WTC11 (cell line): ENCODE measurements around the gene TMEM81. TPM values are rescaled to one million over a fixed set of nuclear protein-coding genes. Genes with fewer than 3 reads are reported as not detected.

Experiments used
- ATAC-seq: fragments of 200-7000 bp; cut with Tn5 transposase; 2 replicates; pipeline ENCODE4 v1.10.0; 2021; ENCODE audit warnings: mild to moderate bottlenecking, moderate library complexity
- CTCF ChIA-PET: fragments of 300-600 bp; sonication (Branson Sonifier 250); formaldehyde crosslinking; loops from one replicate; lab custom pipeline; 2021; ENCODE audit warnings: antibody characterized with exemption; lab: Charles Lee
- POLR2A ChIA-PET: fragments of 350-600 bp; sonication (Branson Sonifier 250); formaldehyde crosslinking; loops from one replicate; lab custom pipeline; 2021; ENCODE audit warnings: antibody characterized with exemption; lab: Charles Lee
- DNase-seq: peaks from one replicate; pipeline ENCODE4 v3.0.0; 2021; ENCODE audit warnings: low spot score
- H3K27ac Mint-ChIP-seq: 2 replicates; pipeline ENCODE4 v1.8.0; 2021; ENCODE audit warnings: mixed read lengths
- H3K27me3 Mint-ChIP-seq: 2 replicates; pipeline ENCODE4 v1.8.0; 2021; ENCODE audit warnings: low read depth, mild to moderate bottlenecking, moderate library complexity, mixed read lengths
- H3K36me3 Mint-ChIP-seq: 2 replicates; pipeline ENCODE4 v1.8.0; 2021; ENCODE audit warnings: mixed read lengths
- H3K4me1 Mint-ChIP-seq: 2 replicates; pipeline ENCODE4 v1.8.0; 2022; ENCODE audit warnings: mixed read lengths
- H3K4me3 Mint-ChIP-seq: 2 replicates; pipeline ENCODE4 v1.8.0; 2021; ENCODE audit warnings: mild to moderate bottlenecking, moderate library complexity, mixed read lengths
- H3K9me3 Mint-ChIP-seq: 2 replicates; pipeline ENCODE4 v1.8.0; 2021; ENCODE audit warnings: mixed read lengths
- FOXK1 ChIP-seq: sonication (generic); formaldehyde crosslinking; IDR thresholded peaks from 2 replicates; pipeline ENCODE4 v1.8.0; 2022; ENCODE audit warnings: mild to moderate bottlenecking, moderate library complexity, missing genetic modification reagents
- NFATC4 ChIP-seq: fragments of 250-450 bp; sonication (Bioruptor Pico); IDR thresholded peaks from 2 replicates; pipeline ENCODE4 v1.9.0; 2021; ENCODE audit warnings: mild to moderate bottlenecking
- NFE2L1 ChIP-seq: sonication (generic); formaldehyde crosslinking; IDR thresholded peaks from 2 replicates; pipeline ENCODE4 v1.8.1; 2023; ENCODE audit warnings: missing genetic modification reagents
- NR1H2 ChIP-seq: sonication (generic); formaldehyde crosslinking; IDR thresholded peaks from 2 replicates; pipeline ENCODE4 v1.9.0; 2021; ENCODE audit warnings: mild to moderate bottlenecking, moderate library complexity, missing genetic modification reagents
- TEAD4 ChIP-seq: sonication (generic); formaldehyde crosslinking; IDR thresholded peaks from 2 replicates; pipeline ENCODE4 v1.8.0; 2022; ENCODE audit warnings: mild to moderate bottlenecking, missing genetic modification reagents
- ZBTB21 ChIP-seq: sonication (generic); formaldehyde crosslinking; IDR thresholded peaks from 2 replicates; pipeline ENCODE4 v1.8.1; 2023; ENCODE audit warnings: mild to moderate bottlenecking, missing genetic modification reagents, borderline replicate concordance
- total RNA-seq: library from RNA; stranded (reverse); gene quantifications from 3 replicates; pipeline ENCODE4 v1.2.3, GENCODE V29; 2021
- TF ChIP-seq, protein P1 (sequence below): fragments of 250-450 bp; sonication (Bioruptor Pico); IDR thresholded peaks from 2 replicates; pipeline ENCODE4 v1.9.0; 2021; ENCODE audit warnings: mild to moderate bottlenecking
- TF ChIP-seq, protein P2 (sequence below): sonication (generic); formaldehyde crosslinking; IDR thresholded peaks from 2 replicates; pipeline ENCODE4 v1.8.0; 2022; ENCODE audit warnings: missing genetic modification reagents
- TF ChIP-seq, protein P3 (sequence below): sonication (generic); formaldehyde crosslinking; IDR thresholded peaks from 2 replicates; pipeline ENCODE4 v1.8.1; 2023; ENCODE audit warnings: mild to moderate bottlenecking, missing genetic modification reagents, moderate library complexity
- TF ChIP-seq, protein P4 (sequence below): sonication (generic); formaldehyde crosslinking; IDR thresholded peaks from 2 replicates; pipeline ENCODE4 v1.8.0; 2023; ENCODE audit warnings: missing genetic modification reagents, mild to moderate bottlenecking, borderline replicate concordance
- TF ChIP-seq, protein P5 (sequence below): fragments of 200-600 bp; IDR thresholded peaks from 2 replicates; pipeline ENCODE4 v1.8.0; 2022; ENCODE audit warnings: antibody characterized with exemption
- TF ChIP-seq, protein P6 (sequence below): fragments of 250-450 bp; sonication (Bioruptor Pico); IDR thresholded peaks from 2 replicates; pipeline ENCODE4 v1.9.0; 2021; ENCODE audit warnings: mild to moderate bottlenecking, borderline replicate concordance
- TF ChIP-seq, protein P7 (sequence below): sonication (generic); formaldehyde crosslinking; IDR thresholded peaks from 2 replicates; pipeline ENCODE4 v1.8.0; 2023; ENCODE audit warnings: missing genetic modification reagents

The TMEM81 gene
- total RNA-seq, 1 experiment from 2014 or later = 7.5 TPM

DNA sequence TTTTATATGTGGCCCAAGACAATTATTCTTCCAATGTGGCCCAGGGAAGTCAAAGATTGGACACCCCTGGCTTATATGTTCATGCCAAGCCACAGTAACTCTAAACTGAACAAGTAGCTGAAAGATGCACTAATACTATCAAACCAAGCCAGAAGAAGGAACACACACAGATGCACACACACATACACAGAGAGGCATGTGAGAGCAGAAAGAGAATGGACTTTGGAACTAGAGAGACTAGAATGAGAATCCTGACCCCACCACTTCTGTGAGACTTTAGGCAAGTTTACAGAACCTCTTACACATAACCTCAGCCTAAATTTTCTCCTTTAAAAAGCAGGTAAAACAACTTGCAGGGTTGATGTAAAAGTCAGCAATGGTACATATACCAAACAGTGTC lies 11.2 kb upstream of the TMEM81 start:
- ChIA-PET CTCF (interaction anchor here (1.6 kb wide), 1 partner anchor 161 kb away, joined by 4 read pairs; no protein-coding TSS in a partner anchor), POLR2A (no interaction called here)
- DNase-seq = no peak
- no peak overlapping the region for H3K27ac Mint-ChIP-seq
- TF ChIP-seq, protein P1, sequence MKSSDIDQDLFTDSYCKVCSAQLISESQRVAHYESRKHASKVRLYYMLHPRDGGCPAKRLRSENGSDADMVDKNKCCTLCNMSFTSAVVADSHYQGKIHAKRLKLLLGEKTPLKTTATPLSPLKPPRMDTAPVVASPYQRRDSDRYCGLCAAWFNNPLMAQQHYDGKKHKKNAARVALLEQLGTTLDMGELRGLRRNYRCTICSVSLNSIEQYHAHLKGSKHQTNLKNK (CRISPR knock-in tag) = no peak
- TF ChIP-seq NFE2L1 (no peak), FOXK1 (CRISPR knock-in tag) (no peak)
- no peaks in the 10 kb centered on the region for H3K27me3 Mint-ChIP-seq
- no peaks in the 10 kb centered on the region for H3K4me1 Mint-ChIP-seq
- no peak overlapping the region for H3K4me3 Mint-ChIP-seq
- peaks cover 73% of the 10 kb centered on the region for H3K36me3 Mint-ChIP-seq
- no peak for ATAC-seq
- H3K9me3 Mint-ChIP-seq = no peaks in the 10 kb centered on the region

DNA sequence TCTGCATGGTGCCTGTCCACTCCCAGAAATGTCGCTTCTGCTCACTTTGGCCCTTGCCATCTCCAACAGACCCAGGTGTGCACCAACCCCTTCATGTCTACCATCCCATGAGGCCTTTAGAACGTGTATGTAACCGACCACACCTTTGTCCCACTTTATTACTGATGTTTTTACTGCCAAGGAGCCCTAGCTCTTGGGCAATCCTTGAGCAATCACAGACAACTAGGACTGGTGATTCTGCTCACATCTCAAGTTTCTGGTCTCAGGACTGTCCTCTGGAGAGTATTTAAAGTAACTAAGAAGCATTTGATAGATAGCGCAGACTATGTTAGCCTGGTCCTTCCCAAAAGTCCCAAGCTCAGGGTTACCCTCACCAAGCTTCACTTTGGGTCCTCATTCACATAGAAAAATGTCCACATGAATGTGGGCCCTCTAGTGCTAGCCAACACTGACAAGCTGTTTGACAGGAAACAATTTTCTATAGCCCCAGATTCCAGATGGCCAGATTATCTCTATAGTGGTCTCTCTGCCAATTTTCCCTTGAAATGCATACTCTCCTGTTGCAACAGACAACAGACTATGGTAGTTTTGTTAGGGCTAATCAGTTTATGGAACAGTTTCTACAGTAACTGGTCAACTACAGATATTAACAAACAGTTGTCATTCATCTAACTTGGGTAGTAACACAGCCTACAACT lies 6.9 kb upstream of the TMEM81 start:
- DNase-seq = no peak
- Mint-ChIP-seq H3K36me3 (peaks cover 50% of the 10 kb centered on the region), H3K27ac (no peak overlapping the region), H3K4me1 (no peaks in the 10 kb centered on the region), H3K27me3 (no peaks in the 10 kb centered on the region), H3K4me3 (no peak overlapping the region), H3K9me3 (no peaks in the 10 kb centered on the region)
- CTCF ChIA-PET = interaction anchor here (1.1 to 1.5 kb wide), 2 partner anchors 165 to 182 kb away, joined by 3 to 6 read pairs; no protein-coding TSS in a partner anchor
- TF ChIP-seq, protein P2, sequence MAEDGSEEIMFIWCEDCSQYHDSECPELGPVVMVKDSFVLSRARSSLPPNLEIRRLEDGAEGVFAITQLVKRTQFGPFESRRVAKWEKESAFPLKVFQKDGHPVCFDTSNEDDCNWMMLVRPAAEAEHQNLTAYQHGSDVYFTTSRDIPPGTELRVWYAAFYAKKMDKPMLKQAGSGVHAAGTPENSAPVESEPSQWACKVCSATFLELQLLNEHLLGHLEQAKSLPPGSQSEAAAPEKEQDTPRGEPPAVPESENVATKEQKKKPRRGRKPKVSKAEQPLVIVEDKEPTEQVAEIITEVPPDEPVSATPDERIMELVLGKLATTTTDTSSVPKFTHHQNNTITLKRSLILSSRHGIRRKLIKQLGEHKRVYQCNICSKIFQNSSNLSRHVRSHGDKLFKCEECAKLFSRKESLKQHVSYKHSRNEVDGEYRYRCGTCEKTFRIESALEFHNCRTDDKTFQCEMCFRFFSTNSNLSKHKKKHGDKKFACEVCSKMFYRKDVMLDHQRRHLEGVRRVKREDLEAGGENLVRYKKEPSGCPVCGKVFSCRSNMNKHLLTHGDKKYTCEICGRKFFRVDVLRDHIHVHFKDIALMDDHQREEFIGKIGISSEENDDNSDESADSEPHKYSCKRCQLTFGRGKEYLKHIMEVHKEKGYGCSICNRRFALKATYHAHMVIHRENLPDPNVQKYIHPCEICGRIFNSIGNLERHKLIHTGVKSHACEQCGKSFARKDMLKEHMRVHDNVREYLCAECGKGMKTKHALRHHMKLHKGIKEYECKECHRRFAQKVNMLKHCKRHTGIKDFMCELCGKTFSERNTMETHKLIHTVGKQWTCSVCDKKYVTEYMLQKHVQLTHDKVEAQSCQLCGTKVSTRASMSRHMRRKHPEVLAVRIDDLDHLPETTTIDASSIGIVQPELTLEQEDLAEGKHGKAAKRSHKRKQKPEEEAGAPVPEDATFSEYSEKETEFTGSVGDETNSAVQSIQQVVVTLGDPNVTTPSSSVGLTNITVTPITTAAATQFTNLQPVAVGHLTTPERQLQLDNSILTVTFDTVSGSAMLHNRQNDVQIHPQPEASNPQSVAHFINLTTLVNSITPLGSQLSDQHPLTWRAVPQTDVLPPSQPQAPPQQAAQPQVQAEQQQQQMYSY = no peak
- TF ChIP-seq, protein P3, sequence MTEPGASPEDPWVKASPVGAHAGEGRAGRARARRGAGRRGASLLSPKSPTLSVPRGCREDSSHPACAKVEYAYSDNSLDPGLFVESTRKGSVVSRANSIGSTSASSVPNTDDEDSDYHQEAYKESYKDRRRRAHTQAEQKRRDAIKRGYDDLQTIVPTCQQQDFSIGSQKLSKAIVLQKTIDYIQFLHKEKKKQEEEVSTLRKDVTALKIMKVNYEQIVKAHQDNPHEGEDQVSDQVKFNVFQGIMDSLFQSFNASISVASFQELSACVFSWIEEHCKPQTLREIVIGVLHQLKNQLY (CRISPR knock-in tag) = no peak
- POLR2A ChIA-PET = no interaction called here
- no peak for ATAC-seq

DNA sequence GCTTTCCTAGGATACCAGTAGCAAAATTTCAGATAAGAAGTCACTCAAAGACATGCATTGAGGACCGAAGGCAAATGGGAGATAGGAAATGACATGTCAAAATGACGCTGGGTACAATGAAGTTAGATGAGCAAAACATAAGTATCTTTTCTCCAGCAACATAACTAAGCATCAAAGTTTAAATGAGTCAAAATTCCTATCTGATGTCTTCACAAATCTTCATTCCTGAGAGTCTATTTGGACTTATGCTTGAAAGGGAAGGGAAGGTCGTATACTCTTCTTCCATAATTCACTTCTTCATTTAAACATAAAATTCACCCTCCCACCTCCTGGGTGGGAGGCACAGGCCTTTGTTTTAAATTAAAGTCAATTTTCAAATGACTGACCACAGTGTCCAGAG lies 4.1 kb upstream of the TMEM81 start:
- no peaks in the 10 kb centered on the region for H3K4me1 Mint-ChIP-seq
- no peak for TF ChIP-seq FOXK1 (CRISPR knock-in tag)
- TF ChIP-seq, protein P4, sequence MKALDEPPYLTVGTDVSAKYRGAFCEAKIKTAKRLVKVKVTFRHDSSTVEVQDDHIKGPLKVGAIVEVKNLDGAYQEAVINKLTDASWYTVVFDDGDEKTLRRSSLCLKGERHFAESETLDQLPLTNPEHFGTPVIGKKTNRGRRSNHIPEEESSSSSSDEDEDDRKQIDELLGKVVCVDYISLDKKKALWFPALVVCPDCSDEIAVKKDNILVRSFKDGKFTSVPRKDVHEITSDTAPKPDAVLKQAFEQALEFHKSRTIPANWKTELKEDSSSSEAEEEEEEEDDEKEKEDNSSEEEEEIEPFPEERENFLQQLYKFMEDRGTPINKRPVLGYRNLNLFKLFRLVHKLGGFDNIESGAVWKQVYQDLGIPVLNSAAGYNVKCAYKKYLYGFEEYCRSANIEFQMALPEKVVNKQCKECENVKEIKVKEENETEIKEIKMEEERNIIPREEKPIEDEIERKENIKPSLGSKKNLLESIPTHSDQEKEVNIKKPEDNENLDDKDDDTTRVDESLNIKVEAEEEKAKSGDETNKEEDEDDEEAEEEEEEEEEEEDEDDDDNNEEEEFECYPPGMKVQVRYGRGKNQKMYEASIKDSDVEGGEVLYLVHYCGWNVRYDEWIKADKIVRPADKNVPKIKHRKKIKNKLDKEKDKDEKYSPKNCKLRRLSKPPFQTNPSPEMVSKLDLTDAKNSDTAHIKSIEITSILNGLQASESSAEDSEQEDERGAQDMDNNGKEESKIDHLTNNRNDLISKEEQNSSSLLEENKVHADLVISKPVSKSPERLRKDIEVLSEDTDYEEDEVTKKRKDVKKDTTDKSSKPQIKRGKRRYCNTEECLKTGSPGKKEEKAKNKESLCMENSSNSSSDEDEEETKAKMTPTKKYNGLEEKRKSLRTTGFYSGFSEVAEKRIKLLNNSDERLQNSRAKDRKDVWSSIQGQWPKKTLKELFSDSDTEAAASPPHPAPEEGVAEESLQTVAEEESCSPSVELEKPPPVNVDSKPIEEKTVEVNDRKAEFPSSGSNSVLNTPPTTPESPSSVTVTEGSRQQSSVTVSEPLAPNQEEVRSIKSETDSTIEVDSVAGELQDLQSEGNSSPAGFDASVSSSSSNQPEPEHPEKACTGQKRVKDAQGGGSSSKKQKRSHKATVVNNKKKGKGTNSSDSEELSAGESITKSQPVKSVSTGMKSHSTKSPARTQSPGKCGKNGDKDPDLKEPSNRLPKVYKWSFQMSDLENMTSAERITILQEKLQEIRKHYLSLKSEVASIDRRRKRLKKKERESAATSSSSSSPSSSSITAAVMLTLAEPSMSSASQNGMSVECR (CRISPR knock-in tag) = no peak
- no peak for TF ChIP-seq TEAD4
- TF ChIP-seq, protein P5, sequence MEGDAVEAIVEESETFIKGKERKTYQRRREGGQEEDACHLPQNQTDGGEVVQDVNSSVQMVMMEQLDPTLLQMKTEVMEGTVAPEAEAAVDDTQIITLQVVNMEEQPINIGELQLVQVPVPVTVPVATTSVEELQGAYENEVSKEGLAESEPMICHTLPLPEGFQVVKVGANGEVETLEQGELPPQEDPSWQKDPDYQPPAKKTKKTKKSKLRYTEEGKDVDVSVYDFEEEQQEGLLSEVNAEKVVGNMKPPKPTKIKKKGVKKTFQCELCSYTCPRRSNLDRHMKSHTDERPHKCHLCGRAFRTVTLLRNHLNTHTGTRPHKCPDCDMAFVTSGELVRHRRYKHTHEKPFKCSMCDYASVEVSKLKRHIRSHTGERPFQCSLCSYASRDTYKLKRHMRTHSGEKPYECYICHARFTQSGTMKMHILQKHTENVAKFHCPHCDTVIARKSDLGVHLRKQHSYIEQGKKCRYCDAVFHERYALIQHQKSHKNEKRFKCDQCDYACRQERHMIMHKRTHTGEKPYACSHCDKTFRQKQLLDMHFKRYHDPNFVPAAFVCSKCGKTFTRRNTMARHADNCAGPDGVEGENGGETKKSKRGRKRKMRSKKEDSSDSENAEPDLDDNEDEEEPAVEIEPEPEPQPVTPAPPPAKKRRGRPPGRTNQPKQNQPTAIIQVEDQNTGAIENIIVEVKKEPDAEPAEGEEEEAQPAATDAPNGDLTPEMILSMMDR = no peak
- TF ChIP-seq, protein P6, sequence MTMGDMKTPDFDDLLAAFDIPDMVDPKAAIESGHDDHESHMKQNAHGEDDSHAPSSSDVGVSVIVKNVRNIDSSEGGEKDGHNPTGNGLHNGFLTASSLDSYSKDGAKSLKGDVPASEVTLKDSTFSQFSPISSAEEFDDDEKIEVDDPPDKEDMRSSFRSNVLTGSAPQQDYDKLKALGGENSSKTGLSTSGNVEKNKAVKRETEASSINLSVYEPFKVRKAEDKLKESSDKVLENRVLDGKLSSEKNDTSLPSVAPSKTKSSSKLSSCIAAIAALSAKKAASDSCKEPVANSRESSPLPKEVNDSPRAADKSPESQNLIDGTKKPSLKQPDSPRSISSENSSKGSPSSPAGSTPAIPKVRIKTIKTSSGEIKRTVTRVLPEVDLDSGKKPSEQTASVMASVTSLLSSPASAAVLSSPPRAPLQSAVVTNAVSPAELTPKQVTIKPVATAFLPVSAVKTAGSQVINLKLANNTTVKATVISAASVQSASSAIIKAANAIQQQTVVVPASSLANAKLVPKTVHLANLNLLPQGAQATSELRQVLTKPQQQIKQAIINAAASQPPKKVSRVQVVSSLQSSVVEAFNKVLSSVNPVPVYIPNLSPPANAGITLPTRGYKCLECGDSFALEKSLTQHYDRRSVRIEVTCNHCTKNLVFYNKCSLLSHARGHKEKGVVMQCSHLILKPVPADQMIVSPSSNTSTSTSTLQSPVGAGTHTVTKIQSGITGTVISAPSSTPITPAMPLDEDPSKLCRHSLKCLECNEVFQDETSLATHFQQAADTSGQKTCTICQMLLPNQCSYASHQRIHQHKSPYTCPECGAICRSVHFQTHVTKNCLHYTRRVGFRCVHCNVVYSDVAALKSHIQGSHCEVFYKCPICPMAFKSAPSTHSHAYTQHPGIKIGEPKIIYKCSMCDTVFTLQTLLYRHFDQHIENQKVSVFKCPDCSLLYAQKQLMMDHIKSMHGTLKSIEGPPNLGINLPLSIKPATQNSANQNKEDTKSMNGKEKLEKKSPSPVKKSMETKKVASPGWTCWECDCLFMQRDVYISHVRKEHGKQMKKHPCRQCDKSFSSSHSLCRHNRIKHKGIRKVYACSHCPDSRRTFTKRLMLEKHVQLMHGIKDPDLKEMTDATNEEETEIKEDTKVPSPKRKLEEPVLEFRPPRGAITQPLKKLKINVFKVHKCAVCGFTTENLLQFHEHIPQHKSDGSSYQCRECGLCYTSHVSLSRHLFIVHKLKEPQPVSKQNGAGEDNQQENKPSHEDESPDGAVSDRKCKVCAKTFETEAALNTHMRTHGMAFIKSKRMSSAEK (CRISPR knock-in tag) = no peak
- TF ChIP-seq NFATC4 (CRISPR knock-in tag) = no peak
- TF ChIP-seq NR1H2 (CRISPR knock-in tag) = no peak
- no peak for TF ChIP-seq ZBTB21
- TF ChIP-seq, protein P1 (CRISPR knock-in tag) = no peak
- TF ChIP-seq, protein P7, sequence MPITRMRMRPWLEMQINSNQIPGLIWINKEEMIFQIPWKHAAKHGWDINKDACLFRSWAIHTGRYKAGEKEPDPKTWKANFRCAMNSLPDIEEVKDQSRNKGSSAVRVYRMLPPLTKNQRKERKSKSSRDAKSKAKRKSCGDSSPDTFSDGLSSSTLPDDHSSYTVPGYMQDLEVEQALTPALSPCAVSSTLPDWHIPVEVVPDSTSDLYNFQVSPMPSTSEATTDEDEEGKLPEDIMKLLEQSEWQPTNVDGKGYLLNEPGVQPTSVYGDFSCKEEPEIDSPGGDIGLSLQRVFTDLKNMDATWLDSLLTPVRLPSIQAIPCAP = no peak

More for the DNA sequence above, 4.1 kb upstream of the TMEM81 start:
- no peak overlapping the region for H3K27ac Mint-ChIP-seq
- ChIA-PET CTCF (interaction anchor here (0.9 kb wide), 1 partner anchor 27 kb away, joined by 3 read pairs; no protein-coding TSS in a partner anchor), POLR2A (no interaction called here)
- no peaks in the 10 kb centered on the region for H3K27me3 Mint-ChIP-seq
- no peak overlapping the region for H3K4me3 Mint-ChIP-seq
- peaks cover 45% of the 10 kb centered on the region for H3K36me3 Mint-ChIP-seq
- H3K9me3 Mint-ChIP-seq = no peaks in the 10 kb centered on the region
- DNase-seq (no peak), ATAC-seq (no peak)
